ENCODE results near the gene MAML2. TPM values are rescaled to one million over a fixed set of nuclear protein-coding genes. Genes with fewer than 3 reads are reported as not detected.

The MAML2 gene
- total RNA-seq, 1 donor: 20.1 TPM

- H3K4me3 ChIP-seq (ENCODE audit: low read depth, low read length): no peak overlapping the region
- no peak for DNase-seq (ENCODE audit: low read depth)
- TF ChIP-seq, protein P1, sequence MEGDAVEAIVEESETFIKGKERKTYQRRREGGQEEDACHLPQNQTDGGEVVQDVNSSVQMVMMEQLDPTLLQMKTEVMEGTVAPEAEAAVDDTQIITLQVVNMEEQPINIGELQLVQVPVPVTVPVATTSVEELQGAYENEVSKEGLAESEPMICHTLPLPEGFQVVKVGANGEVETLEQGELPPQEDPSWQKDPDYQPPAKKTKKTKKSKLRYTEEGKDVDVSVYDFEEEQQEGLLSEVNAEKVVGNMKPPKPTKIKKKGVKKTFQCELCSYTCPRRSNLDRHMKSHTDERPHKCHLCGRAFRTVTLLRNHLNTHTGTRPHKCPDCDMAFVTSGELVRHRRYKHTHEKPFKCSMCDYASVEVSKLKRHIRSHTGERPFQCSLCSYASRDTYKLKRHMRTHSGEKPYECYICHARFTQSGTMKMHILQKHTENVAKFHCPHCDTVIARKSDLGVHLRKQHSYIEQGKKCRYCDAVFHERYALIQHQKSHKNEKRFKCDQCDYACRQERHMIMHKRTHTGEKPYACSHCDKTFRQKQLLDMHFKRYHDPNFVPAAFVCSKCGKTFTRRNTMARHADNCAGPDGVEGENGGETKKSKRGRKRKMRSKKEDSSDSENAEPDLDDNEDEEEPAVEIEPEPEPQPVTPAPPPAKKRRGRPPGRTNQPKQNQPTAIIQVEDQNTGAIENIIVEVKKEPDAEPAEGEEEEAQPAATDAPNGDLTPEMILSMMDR (IDR thresholded peaks at IDR 0.05; ENCODE audit: insufficient read depth, low read length): no peak
Observed at GRCh38 chr11:96017856-96018255, 325.1 kb downstream of the MAML2 start.

DNA sequence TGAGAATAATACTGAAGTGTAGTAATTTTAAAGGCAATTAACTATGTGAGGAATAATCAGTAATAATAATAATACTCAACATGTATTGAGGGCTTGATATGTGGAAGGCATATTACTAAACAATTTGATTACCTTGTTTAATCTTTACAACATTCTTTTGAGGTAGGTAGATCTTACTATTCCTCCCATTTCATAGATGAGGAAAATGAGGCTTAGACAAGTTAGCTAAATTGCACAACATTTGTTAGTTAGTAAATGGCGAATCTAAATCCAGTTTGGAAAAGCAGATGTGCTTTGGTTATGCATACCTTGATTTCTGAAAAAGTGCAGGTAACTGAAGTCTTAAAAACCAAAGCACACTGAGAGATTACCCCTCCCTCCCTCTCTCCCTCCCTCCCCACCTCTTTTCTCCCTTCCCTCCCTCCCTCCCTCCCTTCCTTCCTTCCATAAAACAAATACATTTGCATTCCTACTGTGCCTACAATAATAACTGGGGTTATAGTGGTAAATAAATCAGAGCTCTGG, 326.0 kb downstream of the MAML2 start:
- TF ChIP-seq, protein P1 (IDR thresholded peaks at IDR 0.05; ENCODE audit: insufficient read depth, low read length): no peak
- no peak overlapping the region for H3K4me3 ChIP-seq (ENCODE audit: low read depth, low read length)
- DNase-seq (ENCODE audit: low read depth): no peak

DNA sequence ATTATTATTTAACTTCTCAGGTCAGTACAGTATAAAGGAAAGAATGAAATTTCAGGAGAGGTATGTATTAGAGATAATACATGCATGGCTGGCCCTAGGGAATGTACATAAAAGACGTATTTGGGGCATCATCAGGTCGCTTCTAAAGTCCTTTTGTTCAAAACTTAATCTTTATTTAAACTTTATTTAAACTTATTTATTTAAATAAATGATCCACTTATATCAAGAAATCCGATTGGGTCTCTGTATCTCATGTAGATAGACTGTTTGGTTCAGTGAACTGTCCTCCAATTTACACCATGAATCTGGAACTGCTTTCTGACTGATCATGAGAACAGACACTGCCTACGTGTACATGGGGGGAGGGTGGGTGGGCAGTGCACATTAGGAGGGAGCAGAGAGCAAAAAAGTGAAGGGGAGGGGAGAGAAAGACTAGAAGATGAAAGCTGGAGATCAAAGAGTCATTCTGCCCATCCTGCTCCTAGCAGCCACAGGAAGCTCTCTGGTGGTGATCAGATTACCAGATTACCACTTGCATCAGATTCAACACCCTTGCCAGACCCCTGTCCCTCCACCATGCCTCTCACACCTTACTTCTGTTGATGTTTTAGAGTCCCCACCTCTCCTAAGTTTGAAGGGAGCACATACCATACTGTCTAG, 327.0 kb downstream of the MAML2 start:
- DNase-seq (ENCODE audit: low read depth): no peak
- no peak overlapping the region for H3K4me3 ChIP-seq (ENCODE audit: low read depth, low read length)
- TF ChIP-seq, protein P1 (IDR thresholded peaks at IDR 0.05; ENCODE audit: insufficient read depth, low read length): no peak

DNA sequence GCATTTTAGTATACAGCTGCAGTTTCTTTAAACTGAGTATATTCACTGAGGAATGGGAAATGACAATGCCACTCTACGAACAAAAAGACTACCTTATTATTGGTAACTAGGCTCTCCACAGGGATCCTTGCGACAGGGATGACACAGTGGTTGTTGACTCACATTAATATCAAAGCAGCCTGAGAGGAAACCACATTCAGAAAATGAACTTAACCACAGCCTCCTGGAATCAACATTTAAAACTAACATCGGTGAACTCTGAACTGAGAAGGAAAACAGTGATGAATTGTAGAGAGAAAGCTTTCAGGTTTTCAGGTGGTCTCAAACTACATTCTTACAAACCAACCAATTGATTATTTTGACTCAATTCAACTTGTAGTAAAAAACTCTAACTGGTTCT, 328.8 kb downstream of the MAML2 start:
- no peak overlapping the region for H3K4me3 ChIP-seq (ENCODE audit: low read depth, low read length)
- peak; percentile 21 for DNase-seq (ENCODE audit: low read depth)
- TF ChIP-seq, protein P1 (IDR thresholded peaks at IDR 0.05; ENCODE audit: insufficient read depth, low read length): no peak

- DNase-seq (ENCODE audit: low read depth): no peak
- no peak overlapping the region for H3K4me3 ChIP-seq (ENCODE audit: low read depth, low read length)
- TF ChIP-seq, protein P1 (IDR thresholded peaks at IDR 0.05; ENCODE audit: insufficient read depth, low read length): no peak
Observed at GRCh38 chr11:96013461-96014213, 329.4 kb downstream of the MAML2 start.

- peak; percentile 81 for DNase-seq (ENCODE audit: low read depth)
- no peak overlapping the region for H3K4me3 ChIP-seq (ENCODE audit: low read depth, low read length)
- TF ChIP-seq, protein P1 (IDR thresholded peaks at IDR 0.05; ENCODE audit: insufficient read depth, low read length): peak; percentile 88
Observed at GRCh38 chr11:96012086-96012824, 330.7 kb downstream of the MAML2 start.

Data from fibroblast of the aortic adventitia (primary cell).